ENCODE measurements around the gene PDXK.

PDXK gene

GRCh38 chr21:43701936-43702784 lies 16.8 kb upstream of the PDXK start:
- TF ChIP-seq RAD21 (IDR thresholded peaks at IDR 0.05; ENCODE audit: low read depth) (no peak), FOXM1 (IDR thresholded peaks at IDR 0.05; ENCODE audit: borderline replicate concordance, low read depth) (no peak), TEAD4 (IDR thresholded peaks at IDR 0.05) (no peak), EGR1 (IDR thresholded peaks at IDR 0.05) (no peak), CEBPB (IDR thresholded peaks at IDR 0.05) (no peak), MAX (IDR thresholded peaks at IDR 0.05) (peak; percentile 76)

- TF ChIP-seq MAX (IDR thresholded peaks at IDR 0.05) = no peak
- TF ChIP-seq FOXM1 (IDR thresholded peaks at IDR 0.05; ENCODE audit: borderline replicate concordance, low read depth) = no peak
- no peak for TF ChIP-seq TAF1 (IDR thresholded peaks at IDR 0.05; ENCODE audit: low read depth)
- TF ChIP-seq USF1 (IDR thresholded peaks at IDR 0.05) = no peak
- TF ChIP-seq RAD21 (IDR thresholded peaks at IDR 0.05; ENCODE audit: low read depth) = no peak
These were observed 16.2 kb upstream of the PDXK start for GRCh38 chr21:43702785-43703034.

- TF ChIP-seq FOXM1 (IDR thresholded peaks at IDR 0.05; ENCODE audit: borderline replicate concordance, low read depth) (no peak), RAD21 (IDR thresholded peaks at IDR 0.05; ENCODE audit: low read depth) (no peak), TAF1 (IDR thresholded peaks at IDR 0.05; ENCODE audit: low read depth) (no peak), CEBPB (IDR thresholded peaks at IDR 0.05) (no peak), MAX (IDR thresholded peaks at IDR 0.05) (no peak), USF1 (IDR thresholded peaks at IDR 0.05) (no peak)
These were observed 15.7 kb upstream of the PDXK start for GRCh38 chr21:43703035-43703880.

- TF ChIP-seq CREB1 (IDR thresholded peaks at IDR 0.05; ENCODE audit: low read depth) (no peak), EP300 (IDR thresholded peaks at IDR 0.05; ENCODE audit: borderline replicate concordance) (no peak), RAD21 (IDR thresholded peaks at IDR 0.05; ENCODE audit: low read depth) (no peak), MAX (IDR thresholded peaks at IDR 0.05) (no peak), USF1 (IDR thresholded peaks at IDR 0.05) (no peak), TAF1 (IDR thresholded peaks at IDR 0.05; ENCODE audit: low read depth) (no peak), CEBPB (IDR thresholded peaks at IDR 0.05) (no peak), ZBTB7A (IDR thresholded peaks at IDR 0.05; ENCODE audit: low read depth) (no peak), YY1 (IDR thresholded peaks at IDR 0.05; ENCODE audit: low read depth) (no peak), FOXM1 (IDR thresholded peaks at IDR 0.05; ENCODE audit: borderline replicate concordance, low read depth) (no peak), REST (IDR thresholded peaks at IDR 0.05; ENCODE audit: low read depth) (no peak)
These were observed 11.5 kb upstream of the PDXK start for GRCh38 chr21:43707462-43707861.

- no peak for TF ChIP-seq CEBPB (IDR thresholded peaks at IDR 0.05)
- TF ChIP-seq YY1 (IDR thresholded peaks at IDR 0.05; ENCODE audit: low read depth) = 0 out of 2 replicates have a peak, but pooled peaks have one; percentile 33
- no peak for TF ChIP-seq TAF1 (IDR thresholded peaks at IDR 0.05; ENCODE audit: low read depth)
- TF ChIP-seq RAD21 (IDR thresholded peaks at IDR 0.05; ENCODE audit: low read depth) = no peak; the same call in 1 of the 2 replicates
- TF ChIP-seq NFIC (IDR thresholded peaks at IDR 0.05) = peak; percentile 86
- peak; percentile 75 for TF ChIP-seq FOXM1 (IDR thresholded peaks at IDR 0.05; ENCODE audit: borderline replicate concordance, low read depth)
- peak; percentile 85 for TF ChIP-seq TEAD4 (IDR thresholded peaks at IDR 0.05)
- peak; percentile 60; the same call in 1 of the 2 replicates for TF ChIP-seq MAX (IDR thresholded peaks at IDR 0.05)
- peak; percentile 95 for TF ChIP-seq TCF12 (IDR thresholded peaks at IDR 0.05; ENCODE audit: low read depth)
- peak; percentile 92 for TF ChIP-seq EP300 (IDR thresholded peaks at IDR 0.05; ENCODE audit: borderline replicate concordance)
These were observed 10.1 kb upstream of the PDXK start for GRCh38 chr21:43708745-43709381.

Data from Ishikawa (cell line).